Jurkat, Clone E6-1 (cell line): ENCODE results near the gene ZNF365.
"Not testable (repeated sequence)": the region's sequence is repeated elsewhere in the genome, so short reads cannot be mapped to it uniquely, and the experiment has no call there.

ENCODE experiments used
- DNase-seq: peaks from one replicate; pipeline ENCODE4 v3.0.0-alpha.2; 2011; ENCODE audit warnings: low read depth, low spot score
- H3K4me3 ChIP-seq: 2 replicates; pipeline ENCODE4 v1.5.1; 2011; ENCODE audit warnings: mild to moderate bottlenecking, low read length, control low read depth, moderate library complexity

The ZNF365 gene

DNA sequence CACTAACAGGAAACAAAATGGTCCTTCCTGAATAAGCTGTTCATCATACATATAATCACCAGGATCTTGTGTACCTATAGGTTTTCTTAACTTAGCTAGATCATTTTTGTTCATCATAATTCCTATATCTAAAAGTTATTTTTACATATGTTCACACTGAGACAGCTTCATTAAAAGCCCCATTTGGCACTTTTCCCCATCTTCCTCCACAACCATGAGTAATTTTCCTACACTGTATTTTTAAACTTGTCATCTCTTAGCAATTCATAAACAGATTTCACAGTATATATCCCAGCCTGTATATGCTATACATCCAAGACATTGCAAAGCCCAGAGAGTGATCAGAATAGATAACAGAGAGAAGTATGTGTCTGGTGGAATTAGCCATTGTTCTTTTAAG, 28.3 kb downstream of the ZNF365 start:
- H3K4me3 ChIP-seq: no peak overlapping the region
- DNase-seq: no peak

DNA sequence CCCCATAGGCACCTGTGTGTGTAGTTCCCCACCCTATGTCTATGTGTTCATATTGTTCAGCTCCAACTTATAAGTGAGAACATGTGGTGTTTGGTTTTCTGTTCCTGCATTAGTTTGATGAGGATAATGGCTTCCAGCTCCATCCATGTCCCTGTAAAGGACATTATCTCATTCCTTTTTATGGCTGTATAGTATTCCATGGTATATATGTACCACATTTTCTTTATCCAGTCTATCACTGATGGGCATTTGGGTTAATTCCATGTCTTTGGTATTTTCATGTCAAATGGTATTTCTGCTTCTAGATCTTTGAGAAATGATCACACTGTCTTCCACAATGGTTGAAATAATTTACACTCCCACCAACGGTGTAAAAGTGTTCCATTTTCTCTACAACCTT, 36.4 kb downstream of the ZNF365 start:
- not testable (repeated sequence) for DNase-seq, H3K4me3 ChIP-seq

DNA sequence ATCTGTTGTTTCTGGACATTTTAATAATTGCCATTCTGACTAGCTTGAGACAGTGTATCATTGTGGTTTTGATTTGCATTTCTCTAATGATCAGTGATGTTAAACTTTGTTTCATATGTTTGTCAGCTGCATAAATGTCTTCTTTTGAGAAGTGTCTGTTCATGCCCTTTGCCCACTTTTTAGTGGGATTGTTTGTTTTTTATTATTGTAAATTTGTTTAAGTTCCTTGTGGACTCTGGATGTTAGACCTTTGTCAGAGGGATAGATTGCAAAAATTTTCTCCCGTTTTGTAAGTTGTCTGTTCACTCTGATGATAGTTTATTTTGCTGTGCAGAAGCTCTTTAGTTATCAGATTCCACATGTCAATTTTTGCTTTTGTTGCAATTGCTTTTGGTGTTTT, 36.8 kb downstream of the ZNF365 start:
- DNase-seq: not testable (repeated sequence)

GRCh38 chr10:62413048-62413447, 38.9 kb downstream of the ZNF365 start:
- H3K4me3 ChIP-seq: no peak overlapping the region
- DNase-seq: no peak

More for the DNA sequence above, 36.8 kb downstream of the ZNF365 start:
- H3K4me3 ChIP-seq: not testable (repeated sequence)

- DNase-seq: no peak
- H3K4me3 ChIP-seq: no peak overlapping the region
Measured at GRCh38 chr10:62413652-62414051, 39.5 kb downstream of the ZNF365 start.

- no peak overlapping the region for H3K4me3 ChIP-seq
- no peak for DNase-seq
Measured at GRCh38 chr10:62414359-62414758, 40.2 kb downstream of the ZNF365 start.

DNA sequence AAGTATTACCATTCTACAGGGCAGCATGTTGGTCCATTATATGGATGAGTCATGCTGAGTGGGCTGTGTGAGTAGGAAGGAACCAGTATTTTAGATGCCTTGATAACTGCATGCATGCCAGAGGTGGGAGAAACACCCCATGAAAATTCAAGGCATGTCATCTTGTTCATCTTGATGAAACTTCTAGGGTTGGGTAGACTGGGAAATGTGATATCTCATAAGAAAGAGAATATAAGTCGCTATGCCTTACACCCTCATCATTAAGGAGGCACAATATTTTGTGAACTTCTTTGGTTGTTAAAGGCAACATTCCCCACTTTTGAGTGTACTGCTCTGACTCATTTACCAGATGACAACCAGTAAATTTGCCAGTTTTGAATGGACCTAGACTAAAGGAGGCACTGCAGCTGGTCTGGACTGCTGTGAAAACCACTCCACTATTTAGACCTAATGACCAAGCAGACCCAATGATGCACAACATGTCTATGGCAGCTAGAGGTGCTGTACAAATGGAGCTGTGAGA, 48.0 kb downstream of the ZNF365 start:
- DNase-seq: no peak

DNA sequence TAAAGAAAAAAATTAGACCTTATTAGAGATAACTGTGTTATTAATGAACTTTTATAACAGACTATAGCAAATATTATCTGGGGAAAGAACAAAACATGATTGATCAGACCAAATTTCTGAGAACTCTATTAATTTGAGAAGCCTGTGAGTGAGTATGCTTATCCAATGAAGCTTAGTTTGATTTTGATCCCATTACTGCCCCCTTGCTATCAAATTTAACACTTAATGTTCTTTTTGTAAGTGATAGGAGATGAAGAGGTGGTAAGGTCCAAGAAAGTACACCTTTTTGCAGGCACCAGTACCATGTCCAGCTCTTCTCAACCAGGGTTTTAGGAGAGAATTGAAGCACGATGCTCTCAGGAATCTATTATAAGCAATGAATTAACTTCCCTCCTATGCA, 49.9 kb downstream of the ZNF365 start:
- no peak overlapping the region for H3K4me3 ChIP-seq
- DNase-seq: peak; percentile 3

More for the DNA sequence above, 48.0 kb downstream of the ZNF365 start:
- no peak overlapping the region for H3K4me3 ChIP-seq

GRCh38 chr10:62426086-62426485, 51.9 kb downstream of the ZNF365 start:
- no peak for DNase-seq

GRCh38 chr10:62426600-62426999, 52.4 kb downstream of the ZNF365 start:
- H3K4me3 ChIP-seq: no peak overlapping the region
- no peak for DNase-seq

More at GRCh38 chr10:62426086-62426485, 51.9 kb downstream of the ZNF365 start:
- H3K4me3 ChIP-seq: no peak overlapping the region

DNA sequence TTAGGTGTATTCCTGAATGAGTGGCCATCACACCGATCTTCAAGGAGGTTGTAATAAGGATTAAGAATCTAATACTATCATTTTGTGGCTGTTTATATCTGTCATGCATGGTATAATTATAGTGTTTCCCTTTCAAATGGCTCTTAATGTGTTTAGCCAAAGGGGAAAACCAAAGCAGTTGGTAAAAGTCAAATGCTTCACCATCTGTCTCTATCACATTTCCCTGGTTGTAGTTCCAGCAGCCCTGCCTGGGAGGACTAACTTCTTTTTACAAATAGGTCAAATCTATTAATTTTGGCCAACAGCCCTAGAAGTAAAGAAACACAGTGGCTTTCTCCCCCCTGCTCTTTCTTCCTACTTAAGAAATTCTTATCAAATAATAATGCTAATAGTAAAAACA, 56.7 kb downstream of the ZNF365 start:
- DNase-seq: no peak

GRCh38 chr10:62433181-62433692, 59.1 kb downstream of the ZNF365 start:
- no peak overlapping the region for H3K4me3 ChIP-seq
- DNase-seq: no peak

More for the DNA sequence above, 56.7 kb downstream of the ZNF365 start:
- H3K4me3 ChIP-seq: no peak overlapping the region

GRCh38 chr10:62433901-62434300, 59.7 kb downstream of the ZNF365 start:
- DNase-seq: no peak
- H3K4me3 ChIP-seq: no peak overlapping the region

GRCh38 chr10:62437696-62438095, 63.5 kb downstream of the ZNF365 start:
- H3K4me3 ChIP-seq: no peak overlapping the region
- peak; percentile 62 for DNase-seq

- H3K4me3 ChIP-seq: no peak overlapping the region
- no peak for DNase-seq
Measured at GRCh38 chr10:62442006-62442405, 67.8 kb downstream of the ZNF365 start.

- DNase-seq: no peak
- no peak overlapping the region for H3K4me3 ChIP-seq
Measured at GRCh38 chr10:62442894-62443669, 68.9 kb downstream of the ZNF365 start.

DNA sequence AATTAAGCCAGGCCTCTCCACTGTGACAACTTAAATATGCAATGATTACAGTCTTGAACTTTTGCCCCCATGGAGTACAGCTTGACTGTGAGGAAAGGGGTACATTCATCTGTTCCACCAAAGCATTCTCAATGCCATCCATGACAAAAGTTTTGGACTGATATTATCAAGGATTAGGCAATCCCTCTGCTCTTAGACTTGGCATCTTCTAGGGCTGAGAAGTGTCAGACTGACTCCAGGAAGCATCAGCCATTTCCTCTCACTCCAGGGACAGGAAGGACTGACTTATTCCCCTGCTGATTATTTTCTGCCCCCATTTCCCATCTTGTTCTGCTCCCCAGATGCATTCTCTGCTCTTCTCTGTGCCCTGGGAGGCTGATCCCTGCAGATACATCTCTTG, 69.7 kb downstream of the ZNF365 start:
- no peak for DNase-seq
- no peak overlapping the region for H3K4me3 ChIP-seq

DNA sequence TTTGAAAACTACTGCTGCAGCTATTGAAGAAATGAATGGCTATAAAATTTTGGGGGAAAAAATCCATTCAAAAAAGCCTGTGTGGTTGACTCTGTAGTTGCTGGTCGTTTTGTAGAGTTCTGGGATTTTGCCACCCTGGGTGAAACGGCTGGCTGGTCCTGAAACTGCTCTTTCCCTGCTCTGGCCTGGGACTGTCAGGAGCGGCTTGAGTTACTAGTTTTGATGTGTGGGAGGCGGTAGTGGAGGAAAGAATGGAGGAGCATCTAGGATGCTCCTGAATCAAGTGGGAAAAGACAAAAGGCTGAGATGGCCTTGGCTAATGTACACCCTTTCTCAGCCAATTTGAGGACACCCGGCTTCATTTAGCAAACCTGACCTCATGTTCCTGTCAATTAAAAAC, 72.5 kb downstream of the ZNF365 start:
- DNase-seq: no peak
- no peak overlapping the region for H3K4me3 ChIP-seq

- no peak for DNase-seq
- no peak overlapping the region for H3K4me3 ChIP-seq
Measured at GRCh38 chr10:62450912-62451610, 76.9 kb downstream of the ZNF365 start.

- no peak overlapping the region for H3K4me3 ChIP-seq
- no peak for DNase-seq
Measured at GRCh38 chr10:62451611-62451975, 77.4 kb downstream of the ZNF365 start.
